Lower leg skin (tissue), 4 donors: ENCODE results near the gene KRTAP2-1. TPM values are rescaled to one million over a fixed set of nuclear protein-coding genes. Genes with fewer than 3 reads are reported as not detected.
"Not testable (repeated sequence)": the region's sequence is repeated elsewhere in the genome, so short reads cannot be mapped to it uniquely, and the experiment has no call there.

Experiments used
- DNase-seq, 2 donors: peaks; one replicate each; pipeline ENCODE4 v3.0.0-alpha.2; 2019; ENCODE audit warnings: low spot score in 2 of 2
- H3K4me3 ChIP-seq: fragments of 200-600 bp; sonication (generic); 2 replicates; pipeline ENCODE4 v1.5.1; 2017; ENCODE audit warnings: mild to moderate bottlenecking, low read depth; ENCODE audit not compliant: poor library complexity, severe bottlenecking
- POLR2A ChIP-seq, 2 donors: fragments of 450-650 bp; IDR thresholded peaks; one replicate each; pipeline ENCODE4 v1.6.1; 2016 to 2017; ENCODE audit warnings: antibody characterized with exemption in 2 of 2, mild to moderate bottlenecking in 1 of 2, moderate library complexity in 1 of 2
- WGBS, 2 donors: methylation state at CpG; one replicate each; pipeline ENCODE4 v1.1.5; 2018; 5-methylcytosine and 5-hydroxymethylcytosine counted together
- intact Hi-C: fragments of 100-400 bp; cut with DNase I; formaldehyde crosslinking; loops from one replicate; pipeline ENCODE4 v1.15.0; 2023; ENCODE audit warnings: low total_unique reads
- total RNA-seq, 4 donors: library from RNA; depleted of rRNA; stranded (reverse); fragments of >200 nt; gene quantifications; one replicate each; pipeline ENCODE4 v1.1.0, GENCODE V29; 2016
- TF ChIP-seq, protein P1 (sequence below), 3 donors: fragments of 450-650 bp; IDR thresholded peaks; one replicate each; pipeline ENCODE4 v1.5.1; 2016; ENCODE audit warnings: antibody characterized with exemption in 3 of 3, mild to moderate bottlenecking in 3 of 3, moderate library complexity in 2 of 3

KRTAP2-1 gene
- total RNA-seq, 4 donors from 2014 or later, result 7.0 to 83.9 TPM; not detected in 2

DNA sequence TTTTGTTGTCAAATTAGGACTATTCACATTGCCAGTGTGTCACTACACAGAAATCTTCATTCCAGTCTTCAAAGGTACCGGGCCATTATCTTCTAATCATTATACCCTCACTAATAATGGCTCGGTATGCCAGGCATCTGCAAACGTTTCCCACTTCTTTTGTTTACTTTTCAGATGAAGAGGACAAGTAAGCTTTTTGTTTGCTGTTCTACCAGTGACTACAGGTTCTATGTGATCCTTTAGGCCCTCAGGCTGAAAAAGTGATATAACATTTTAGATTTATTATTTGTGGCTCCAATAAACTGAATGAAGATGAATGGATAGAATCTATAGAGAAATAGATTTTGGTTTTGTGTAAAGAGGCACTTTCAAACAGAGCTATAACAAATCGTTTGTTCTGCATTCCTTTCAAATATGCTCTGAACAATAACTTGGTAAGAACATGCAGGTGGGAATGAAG is 37.8 kb downstream of the KRTAP2-1 start:
- H3K4me3 ChIP-seq, result no peak overlapping the region
- DNase-seq, result no peak
- 54 to 57% methylated on average over 4 of the region's 4 CpGs for WGBS, 2 donors
- no peak for TF ChIP-seq POLR2A (IDR thresholded peaks at IDR 0.05)
- intact Hi-C loops, result no loop called here

DNA sequence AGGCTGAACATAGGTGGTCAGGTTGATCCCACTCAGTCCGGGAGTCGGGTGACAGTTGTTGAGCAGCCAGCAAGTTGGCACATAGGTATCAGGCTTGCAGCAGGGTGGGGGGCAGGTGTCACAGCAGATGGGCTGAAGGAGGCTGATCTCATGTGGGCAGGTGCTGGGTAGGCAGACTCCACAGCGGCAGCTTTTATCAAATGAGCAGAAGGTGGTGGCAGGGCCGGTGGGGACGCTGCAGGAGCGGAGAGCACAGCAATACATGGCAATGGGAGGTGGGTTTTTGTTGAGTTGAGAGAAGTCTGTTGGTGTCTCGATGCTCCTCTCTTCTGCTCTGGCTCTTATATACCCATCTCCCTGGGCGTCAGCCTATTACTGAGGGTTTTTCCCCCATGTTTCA is 38.3 kb downstream of the KRTAP2-1 start, which contains the start of gene KRTAP3-1:
Gene KRTAP3-1 (minus strand): TSS at position 318 of the 400 bp plus-strand sequence. CDS start 54 bp downstream, at position 264.
- H3K4me3 ChIP-seq, result no peak within 1 kb of the TSS
- no peak for DNase-seq
- intact Hi-C loops, result no loop called here
- WGBS, 2 donors, result 90% methylated on average over 8 of the region's 8 CpGs
- TF ChIP-seq POLR2A (IDR thresholded peaks at IDR 0.05), result no peak
- TF ChIP-seq, protein P1, sequence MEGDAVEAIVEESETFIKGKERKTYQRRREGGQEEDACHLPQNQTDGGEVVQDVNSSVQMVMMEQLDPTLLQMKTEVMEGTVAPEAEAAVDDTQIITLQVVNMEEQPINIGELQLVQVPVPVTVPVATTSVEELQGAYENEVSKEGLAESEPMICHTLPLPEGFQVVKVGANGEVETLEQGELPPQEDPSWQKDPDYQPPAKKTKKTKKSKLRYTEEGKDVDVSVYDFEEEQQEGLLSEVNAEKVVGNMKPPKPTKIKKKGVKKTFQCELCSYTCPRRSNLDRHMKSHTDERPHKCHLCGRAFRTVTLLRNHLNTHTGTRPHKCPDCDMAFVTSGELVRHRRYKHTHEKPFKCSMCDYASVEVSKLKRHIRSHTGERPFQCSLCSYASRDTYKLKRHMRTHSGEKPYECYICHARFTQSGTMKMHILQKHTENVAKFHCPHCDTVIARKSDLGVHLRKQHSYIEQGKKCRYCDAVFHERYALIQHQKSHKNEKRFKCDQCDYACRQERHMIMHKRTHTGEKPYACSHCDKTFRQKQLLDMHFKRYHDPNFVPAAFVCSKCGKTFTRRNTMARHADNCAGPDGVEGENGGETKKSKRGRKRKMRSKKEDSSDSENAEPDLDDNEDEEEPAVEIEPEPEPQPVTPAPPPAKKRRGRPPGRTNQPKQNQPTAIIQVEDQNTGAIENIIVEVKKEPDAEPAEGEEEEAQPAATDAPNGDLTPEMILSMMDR (IDR thresholded peaks at IDR 0.05), result no peak

DNA sequence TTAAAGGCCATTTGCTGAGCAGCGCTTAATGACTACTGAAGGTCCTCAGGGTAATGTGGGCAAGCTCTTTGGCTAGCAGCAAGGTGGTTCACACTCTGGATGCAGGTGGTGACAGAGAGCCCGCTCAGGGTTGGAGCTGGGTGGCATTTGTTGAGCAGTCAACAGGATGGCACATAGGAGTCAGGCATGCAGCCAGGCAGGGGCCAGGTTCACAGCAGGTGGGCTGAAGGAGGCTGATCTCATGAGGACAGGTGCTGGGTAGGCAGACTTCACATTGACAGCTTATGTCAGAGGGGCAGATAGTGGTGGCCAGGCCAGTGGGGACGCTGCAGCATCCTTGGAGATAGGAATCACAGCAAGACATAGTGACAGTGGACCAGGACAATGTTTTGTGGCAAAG is 42.7 kb downstream of the KRTAP2-1 start:
- intact Hi-C loops, result no loop called here
- DNase-seq, result no peak
- WGBS, 2 donors, result 86 to 89% methylated on average over 3 of the region's 3 CpGs
- TF ChIP-seq, protein P1 (IDR thresholded peaks at IDR 0.05), result no peak
- TF ChIP-seq POLR2A (IDR thresholded peaks at IDR 0.05), result no peak
- no peak overlapping the region for H3K4me3 ChIP-seq

DNA sequence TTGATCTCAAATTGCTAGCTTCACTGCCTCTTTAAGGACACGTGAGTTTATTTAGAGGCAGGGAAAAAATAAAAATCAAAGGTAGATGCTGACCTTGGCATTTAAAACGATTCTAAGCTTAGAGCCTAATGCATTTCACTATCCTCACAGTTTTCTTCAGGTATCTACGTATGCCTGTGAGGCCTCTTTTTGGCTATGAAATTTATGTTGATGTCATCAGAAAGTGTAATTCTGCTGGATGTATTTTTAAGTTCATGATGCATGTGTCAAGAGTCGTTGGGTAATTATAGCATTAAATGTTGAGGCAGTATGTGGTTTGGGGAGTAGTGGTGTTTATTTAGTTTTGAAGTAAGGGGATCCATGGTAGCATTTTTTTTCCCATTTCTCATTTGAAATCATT is 43.2 kb downstream of the KRTAP2-1 start:
- intact Hi-C loops, result no loop called here
- no peak for DNase-seq
- TF ChIP-seq, protein P1 (IDR thresholded peaks at IDR 0.05), result no peak
- TF ChIP-seq POLR2A (IDR thresholded peaks at IDR 0.05), result no peak
- no peak overlapping the region for H3K4me3 ChIP-seq
- 59 to 61% methylated on average over 4 of the region's 4 CpGs for WGBS, 2 donors

DNA sequence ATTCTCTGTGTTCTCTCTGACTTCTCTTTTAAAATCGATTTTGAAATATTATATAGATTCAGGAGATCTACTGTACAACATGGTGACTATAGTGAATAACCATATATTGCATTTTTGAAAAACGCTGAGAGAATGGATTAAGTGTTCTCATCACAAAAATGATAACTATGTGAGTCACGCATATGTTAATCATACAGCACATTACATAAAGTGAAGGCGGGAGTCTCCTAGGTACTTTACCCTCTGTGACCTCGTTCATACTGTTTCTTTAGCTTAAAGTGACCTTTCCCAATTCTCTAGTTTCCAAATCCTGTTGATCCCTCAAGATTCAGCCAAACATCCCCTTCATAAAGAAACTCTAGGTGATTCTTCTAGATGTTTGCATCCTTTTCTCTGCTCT is 44.3 kb downstream of the KRTAP2-1 start:
- TF ChIP-seq, protein P1 (IDR thresholded peaks at IDR 0.05), result no peak
- TF ChIP-seq POLR2A (IDR thresholded peaks at IDR 0.05), result no peak
- 44 to 50% methylated on average over 5 of the region's 5 CpGs for WGBS, 2 donors
- DNase-seq, result no peak
- intact Hi-C loops, result no loop called here
- H3K4me3 ChIP-seq, result no peak overlapping the region

DNA sequence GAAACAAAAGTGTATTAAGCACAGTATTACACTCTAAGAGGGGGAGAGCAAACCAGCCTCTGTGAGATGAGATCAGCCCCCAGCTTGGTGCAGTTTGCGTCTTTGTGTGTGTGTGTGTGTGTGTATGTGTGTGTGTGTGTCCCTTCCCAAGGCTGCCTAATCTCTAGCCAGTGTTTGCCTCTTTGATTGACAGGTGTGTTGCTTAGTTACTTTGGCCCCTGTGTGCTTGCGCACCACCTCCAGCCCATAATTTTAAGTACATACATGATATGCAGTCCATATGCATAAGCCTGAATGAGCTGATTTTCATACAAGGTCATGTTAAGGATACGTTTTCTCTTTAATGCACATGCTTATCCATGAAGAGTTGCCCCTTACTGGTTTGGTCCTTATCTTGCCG is 45.3 kb downstream of the KRTAP2-1 start:
- TF ChIP-seq POLR2A (IDR thresholded peaks at IDR 0.05), result no peak
- TF ChIP-seq, protein P1 (IDR thresholded peaks at IDR 0.05), result no peak
- WGBS, 2 donors, result 90 to 91% methylated on average over 4 of the region's 4 CpGs
- no peak overlapping the region for H3K4me3 ChIP-seq
- no peak for DNase-seq
- intact Hi-C loops, result no loop called here

DNA sequence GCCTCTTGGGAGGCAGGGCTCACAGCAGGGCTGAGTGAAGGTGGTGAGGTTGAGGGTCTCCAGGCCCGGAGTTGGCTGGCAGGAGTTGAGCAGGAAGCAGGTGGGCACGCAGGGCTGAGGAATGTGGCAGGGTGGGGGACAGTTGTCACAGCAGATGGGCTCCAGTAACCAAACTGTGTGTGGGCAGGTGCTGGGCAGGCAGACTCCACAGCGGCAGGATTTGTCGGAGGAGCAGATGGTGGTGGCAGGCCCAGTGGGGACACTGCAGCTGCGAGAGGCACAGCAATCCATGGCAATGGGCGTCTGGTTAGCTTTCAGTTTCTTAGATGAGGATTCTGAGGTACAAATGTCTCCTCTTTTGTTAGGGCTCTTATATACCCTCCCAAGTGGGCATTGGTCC is 47.6 kb downstream of the KRTAP2-1 start, which contains the start of gene KRTAP3-2:
Gene KRTAP3-2 (minus strand): TSS at position 344 of the 400 bp plus-strand sequence. CDS start 53 bp downstream, at position 291.
- WGBS, 2 donors, result 90 to 92% methylated on average over 6 of the region's 6 CpGs
- H3K4me3 ChIP-seq, DNase-seq, intact Hi-C loops: not testable (repeated sequence)
